Lung (tissue), 12 donors: ENCODE results near the gene FARP1. TPM values are rescaled to one million over a fixed set of nuclear protein-coding genes. Genes with fewer than 3 reads are reported as not detected.

Experiments used
- ATAC-seq: fragments of 200-7000 bp; cut with Tn5 transposase; one replicate; pipeline ENCODE4 v1.9.1; 2020; ENCODE audit warnings: moderate number of reproducible peaks; ENCODE audit not compliant: insufficient read depth, low FRiP score
- DNase-seq, 3 donors: peaks; one replicate each; pipeline ENCODE4 v3.0.0-alpha.2; 2013 to 2017
- H3K27ac ChIP-seq, 2 donors: one replicate each; pipeline ENCODE4 v1.5.1; 2013; ENCODE audit warnings: mild to moderate bottlenecking in 2 of 2, moderate library complexity in 2 of 2, control low read depth in 1 of 2, inconsistent platforms in 1 of 2, low read depth in 1 of 2, low read length in 1 of 2
- H3K27me3 ChIP-seq, 3 donors: one replicate each; pipeline ENCODE4 v1.5.1; 2013; ENCODE audit warnings: low read length in 2 of 3; ENCODE audit not compliant: control insufficient read depth in 3 of 3, insufficient read depth in 3 of 3
- H3K36me3 ChIP-seq, 4 donors: one replicate each; pipeline ENCODE4 v1.5.1; 2013; ENCODE audit warnings: low read length in 4 of 4, mild to moderate bottlenecking in 1 of 4, moderate library complexity in 1 of 4; ENCODE audit not compliant: control insufficient read depth in 4 of 4, insufficient read depth in 4 of 4
- H3K4me1 ChIP-seq, 5 donors: one replicate each; pipeline ENCODE4 v1.5.1; 2013; ENCODE audit warnings: low read length in 5 of 5, mild to moderate bottlenecking in 2 of 5, moderate library complexity in 1 of 5; ENCODE audit not compliant: control insufficient read depth in 5 of 5, insufficient read depth in 5 of 5
- H3K4me3 ChIP-seq: one replicate; pipeline ENCODE4 v1.5.1; 2013; ENCODE audit warnings: mild to moderate bottlenecking, control low read depth, moderate library complexity
- H3K9ac ChIP-seq, 2 donors: one replicate each; pipeline ENCODE4 v1.5.1; 2013; ENCODE audit warnings: low read length in 2 of 2, control low read depth in 1 of 2; ENCODE audit not compliant: insufficient read depth in 1 of 2
- H3K9me3 ChIP-seq, 4 donors: one replicate each; pipeline ENCODE4 v1.5.1; 2013; ENCODE audit warnings: low read length in 3 of 4, mild to moderate bottlenecking in 1 of 4, moderate library complexity in 1 of 4; ENCODE audit not compliant: control insufficient read depth in 4 of 4, insufficient read depth in 3 of 4
- CTCF ChIP-seq: IDR thresholded peaks from 2 replicates; pipeline ENCODE4 v1.5.1; 2012; ENCODE audit warnings: mild to moderate bottlenecking; ENCODE audit errors: control extremely low read depth, extremely low read depth
- WGBS, 2 donors: extraction: QIAGEN DNeasy Blood & Tissue Kit; methylation state at CpG; one replicate each; pipeline ENCODE4 v1.1.7; 2013; 5-methylcytosine and 5-hydroxymethylcytosine counted together
- polyA plus RNA-seq, 2 donors: library from polyadenylated mRNA; stranded (reverse); fragments of 200-250 nt; gene quantifications; one replicate each; pipeline ENCODE4 v1.2.1, GENCODE V29; 2013
- total RNA-seq, 2 donors: library from RNA; depleted of rRNA in 1 of 2; stranded (reverse); fragments of >200 nt in 1 of 2; gene quantifications; one replicate each; pipeline ENCODE4 v1.2.1, GENCODE V29; 2014 to 2021
- donor health status: control.
- donor health status: control.
- donor health status: Bipolar disorder and iron deficiency.
- donor health status: healthy.
- donor health status: DM: yes; HTN: yes; CAD: no.

The FARP1 gene
- total and polyA plus RNA-seq, 4 donors: 20.8 to 102 (median 54.4) TPM

GRCh38 chr13:98447881-98448641 lies 305.2 kb downstream of the FARP1 start:
- Histone ChIP-seq H3K9me3 (no peaks in the 10 kb centered on the region), H3K4me1 (peaks cover 0 to 11% (median 6%) of the 10 kb centered on the region in 5 donors), H3K4me3 (no peak overlapping the region), H3K36me3 (peaks cover 3 to 40% (median 22%) of the 10 kb centered on the region in 4 donors), H3K9ac (no peak overlapping the region), H3K27ac (no peak overlapping the region), H3K27me3 (no peaks in the 10 kb centered on the region)
- 84% methylated on average over 28 of the region's 28 CpGs for WGBS, 2 donors
- TF ChIP-seq CTCF: no peak
- ATAC-seq (no peak), DNase-seq (peak; percentile 52 to 64 (median 61))

GRCh38 chr13:98448642-98448928 lies 305.7 kb downstream of the FARP1 start:
- 85 to 94% methylated on average over 5 of the region's 5 CpGs for WGBS, 2 donors
- DNase-seq: no peak

GRCh38 chr13:98449273-98449672 lies 306.4 kb downstream of the FARP1 start:
- no peak for TF ChIP-seq CTCF
- Histone ChIP-seq H3K4me1 (peaks cover 0 to 12% (median 6%) of the 10 kb centered on the region in 5 donors), H3K36me3 (peaks cover 3 to 37% (median 23%) of the 10 kb centered on the region in 4 donors), H3K27ac (no peak overlapping the region), H3K27me3 (no peaks in the 10 kb centered on the region), H3K4me3 (no peak overlapping the region), H3K9ac (no peak overlapping the region), H3K9me3 (no peaks in the 10 kb centered on the region)
- ATAC-seq (no peak), DNase-seq (no peak)
- 95 to 97% methylated on average over 16 of the region's 16 CpGs for WGBS, 2 donors

More at GRCh38 chr13:98448642-98448928, 305.7 kb downstream of the FARP1 start:
- Histone ChIP-seq H3K27ac (no peak overlapping the region), H3K27me3 (no peaks in the 10 kb centered on the region), H3K4me3 (no peak overlapping the region), H3K36me3 (peaks cover 3 to 40% (median 22%) of the 10 kb centered on the region in 4 donors), H3K9ac (no peak overlapping the region), H3K9me3 (no peaks in the 10 kb centered on the region), H3K4me1 (peaks cover 0 to 11% (median 6%) of the 10 kb centered on the region in 5 donors)
- no peak for TF ChIP-seq CTCF
- no peak for ATAC-seq

GRCh38 chr13:98450026-98450425 lies 307.1 kb downstream of the FARP1 start:
- no peak for ATAC-seq

More at GRCh38 chr13:98450026-98450425, 307.1 kb downstream of the FARP1 start:
- peaks cover 3 to 19% (median 10%) of the 10 kb centered on the region in 5 donors for H3K4me1 ChIP-seq
- H3K36me3 ChIP-seq: peaks cover 3 to 37% (median 23%) of the 10 kb centered on the region in 4 donors
- TF ChIP-seq CTCF: no peak
- H3K27ac ChIP-seq: no peak overlapping the region
- H3K27me3 ChIP-seq: no peaks in the 10 kb centered on the region
- WGBS, 2 donors: 67 to 87% methylated on average over 1 of the region's 1 CpG
- no peak overlapping the region for H3K9ac ChIP-seq
- no peak overlapping the region for H3K4me3 ChIP-seq
- no peaks in the 10 kb centered on the region for H3K9me3 ChIP-seq
- no peak for DNase-seq
